Measurements from ENCODE around the gene NCKAP1. TPM values are rescaled to one million over a fixed set of nuclear protein-coding genes. Genes with fewer than 3 reads are reported as not detected.
"Not testable (repeated sequence)": the region's sequence is repeated elsewhere in the genome, so short reads cannot be mapped to it uniquely, and the experiment has no call there.

NCKAP1 gene
- total RNA-seq, 1 donor from 2014 or later: 97.3 TPM

DNA sequence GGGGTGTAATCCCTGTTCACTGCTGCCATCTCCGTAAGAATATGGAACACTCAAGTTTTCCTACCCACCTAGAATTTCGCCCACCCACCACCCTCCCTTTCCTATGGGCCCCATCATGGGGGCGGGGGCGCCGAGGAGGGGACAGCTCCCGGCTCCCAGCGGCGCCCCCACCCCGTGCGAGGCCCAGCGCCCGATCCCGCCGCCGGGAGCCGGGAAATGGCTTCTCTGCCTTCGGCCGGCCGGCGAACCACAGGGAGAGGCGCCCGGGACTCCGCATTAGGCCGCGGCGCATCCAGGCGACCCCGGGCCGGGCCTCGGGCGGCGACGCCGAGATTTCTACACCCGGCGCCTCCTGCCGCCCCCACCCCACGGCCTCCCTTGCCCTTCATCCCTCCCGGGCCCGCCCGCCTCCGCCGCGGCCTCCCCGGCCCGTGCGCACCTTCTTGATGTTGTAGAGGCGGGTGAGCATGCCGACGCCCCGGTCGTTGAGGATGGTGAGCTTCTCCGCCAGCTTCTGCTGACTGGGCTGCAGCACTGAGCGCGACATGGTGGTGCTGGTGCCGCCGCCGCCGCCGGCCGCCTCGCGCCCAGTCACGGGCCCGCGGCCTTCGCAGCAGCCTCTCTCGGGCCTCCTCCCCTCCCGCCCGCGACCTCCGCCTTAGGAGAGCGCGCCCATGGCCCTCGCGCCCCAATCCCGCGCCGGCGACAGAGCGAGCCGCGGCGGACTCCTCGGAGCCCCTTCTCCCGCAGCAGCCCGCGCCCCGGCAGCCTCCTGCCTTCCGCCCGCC is 510 bp downstream of the NCKAP1 start:
- peak; percentile 6 to 48 for DNase-seq (ENCODE audit: low read depth in 2 of 2)

DNA sequence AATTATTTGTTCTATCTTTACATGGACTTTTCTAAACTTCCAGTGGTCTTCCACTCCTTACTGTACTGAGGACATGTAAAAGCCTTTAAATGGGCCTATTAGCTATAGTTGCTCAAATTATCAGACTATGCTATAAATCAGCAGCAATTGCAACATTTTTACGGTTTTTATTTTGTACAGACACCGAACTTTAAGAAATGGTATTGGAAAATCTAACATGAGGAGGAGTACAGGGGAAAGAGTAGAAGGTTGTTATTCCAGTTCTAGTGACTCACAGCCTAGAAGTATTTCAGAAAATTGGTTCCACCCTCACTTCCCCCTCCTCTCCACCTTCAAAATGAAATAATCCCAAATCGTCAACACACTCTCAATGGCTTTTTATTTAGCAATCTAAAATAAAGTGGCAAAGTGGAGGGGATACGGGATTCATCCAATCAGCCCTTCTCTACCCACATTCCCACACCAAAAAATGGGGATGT is 1.1 kb downstream of the NCKAP1 start:
- DNase-seq (ENCODE audit: low read depth in 2 of 2): peak in 1 of 2 donors; percentile 57

DNA sequence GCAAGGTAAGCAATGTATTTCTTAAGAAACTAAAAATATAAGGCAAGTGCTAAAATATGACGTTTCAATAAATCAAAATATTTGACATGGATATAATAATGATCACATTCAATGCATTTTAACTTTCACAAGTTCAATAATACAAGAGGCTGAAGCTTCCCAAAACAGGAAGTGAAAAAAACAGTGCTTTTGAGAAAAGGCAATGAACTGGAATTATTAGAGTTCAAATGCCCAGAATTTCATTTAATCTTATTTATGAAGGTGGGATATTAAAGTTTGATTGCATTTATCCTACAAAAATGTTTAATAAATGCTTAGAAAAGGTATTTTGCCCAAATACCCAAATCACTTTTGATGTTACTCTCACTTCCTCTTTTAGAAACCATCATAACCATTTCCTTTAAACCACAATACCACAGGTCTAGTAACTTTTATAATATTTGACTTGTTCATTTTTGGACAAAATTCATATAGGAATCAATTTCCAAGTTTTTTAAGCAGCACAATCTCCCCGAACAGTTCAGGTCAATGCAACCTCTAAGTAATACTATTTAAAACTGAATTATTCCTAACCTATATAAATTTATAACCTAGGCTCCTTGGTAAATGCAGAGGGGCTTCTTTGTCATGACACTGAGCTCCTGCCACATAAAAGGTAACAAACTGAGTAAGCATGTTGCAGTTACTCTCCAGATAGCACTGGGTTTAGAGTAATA is 2.1 kb downstream of the NCKAP1 start:
- no peak for DNase-seq (ENCODE audit: low read depth in 2 of 2)

DNA sequence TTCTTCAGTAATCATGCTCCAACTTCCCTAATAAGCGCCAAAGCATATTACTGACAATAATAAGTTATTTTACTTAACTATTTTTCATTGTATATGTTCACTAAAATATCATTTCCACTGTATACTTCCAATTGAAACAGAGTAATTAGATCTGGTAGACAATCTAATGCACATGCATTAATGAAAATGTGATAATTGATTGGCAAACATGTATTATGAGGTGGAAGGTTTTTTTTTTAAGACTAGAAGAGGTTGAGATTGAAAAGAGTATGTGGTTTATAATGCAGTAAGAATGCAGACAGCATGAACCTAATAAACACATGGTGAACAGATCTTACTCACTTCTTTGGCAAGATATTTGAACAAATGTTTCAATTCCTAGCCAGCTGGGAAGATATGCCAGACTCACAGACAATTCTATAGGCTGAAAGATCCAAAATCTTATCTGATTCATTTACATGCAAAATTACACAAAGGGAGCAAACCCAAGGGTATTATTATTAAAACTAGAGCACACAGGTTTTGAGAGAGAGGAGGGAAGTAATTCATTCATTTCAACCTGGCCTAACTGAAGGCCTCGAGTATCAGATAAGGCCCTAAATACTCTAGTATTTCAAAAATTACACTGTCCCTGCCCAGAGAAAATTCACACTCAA is 2.8 kb downstream of the NCKAP1 start:
- DNase-seq (ENCODE audit: low read depth in 2 of 2): peak in 1 of 2 donors; percentile 15

DNA sequence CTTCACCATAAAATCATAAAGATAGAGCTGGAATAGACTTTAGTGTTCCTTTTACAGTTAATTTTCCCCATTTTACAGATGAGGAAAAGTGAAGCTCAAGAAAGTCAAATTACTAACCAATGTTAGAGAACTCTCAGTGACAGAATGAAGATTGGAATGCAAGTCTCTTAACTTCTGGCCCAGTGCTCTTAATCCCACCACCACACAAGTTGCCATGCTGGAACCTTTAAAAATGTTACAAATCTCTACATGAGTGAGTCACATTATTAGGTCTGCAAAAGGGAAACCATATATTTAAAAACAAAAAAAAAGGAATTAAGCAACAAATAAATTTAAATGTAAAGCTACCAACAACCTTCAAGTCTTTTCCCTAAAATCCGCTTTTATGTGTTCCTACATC is 3.5 kb downstream of the NCKAP1 start:
- no peak for DNase-seq (ENCODE audit: low read depth in 2 of 2)

DNA sequence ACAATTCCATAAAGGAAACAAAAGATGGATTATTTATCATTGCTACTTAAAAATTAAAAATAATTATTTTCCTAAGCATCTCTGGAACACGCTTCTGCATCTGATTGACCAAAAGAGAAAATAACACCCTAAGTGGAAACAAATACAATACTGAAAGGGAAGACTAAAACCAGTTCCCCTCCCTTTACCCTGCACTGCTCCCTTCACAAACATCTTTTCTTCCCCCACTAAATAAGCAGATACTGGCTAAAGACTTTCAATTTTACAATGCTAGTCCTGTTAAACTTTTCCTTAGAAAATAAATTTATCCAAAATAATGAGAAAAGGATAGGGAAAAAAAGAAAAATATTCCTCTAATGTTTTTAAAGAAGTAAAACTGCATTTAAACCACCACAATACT is 4.3 kb downstream of the NCKAP1 start:
- DNase-seq (ENCODE audit: low read depth in 2 of 2): no peak

DNA sequence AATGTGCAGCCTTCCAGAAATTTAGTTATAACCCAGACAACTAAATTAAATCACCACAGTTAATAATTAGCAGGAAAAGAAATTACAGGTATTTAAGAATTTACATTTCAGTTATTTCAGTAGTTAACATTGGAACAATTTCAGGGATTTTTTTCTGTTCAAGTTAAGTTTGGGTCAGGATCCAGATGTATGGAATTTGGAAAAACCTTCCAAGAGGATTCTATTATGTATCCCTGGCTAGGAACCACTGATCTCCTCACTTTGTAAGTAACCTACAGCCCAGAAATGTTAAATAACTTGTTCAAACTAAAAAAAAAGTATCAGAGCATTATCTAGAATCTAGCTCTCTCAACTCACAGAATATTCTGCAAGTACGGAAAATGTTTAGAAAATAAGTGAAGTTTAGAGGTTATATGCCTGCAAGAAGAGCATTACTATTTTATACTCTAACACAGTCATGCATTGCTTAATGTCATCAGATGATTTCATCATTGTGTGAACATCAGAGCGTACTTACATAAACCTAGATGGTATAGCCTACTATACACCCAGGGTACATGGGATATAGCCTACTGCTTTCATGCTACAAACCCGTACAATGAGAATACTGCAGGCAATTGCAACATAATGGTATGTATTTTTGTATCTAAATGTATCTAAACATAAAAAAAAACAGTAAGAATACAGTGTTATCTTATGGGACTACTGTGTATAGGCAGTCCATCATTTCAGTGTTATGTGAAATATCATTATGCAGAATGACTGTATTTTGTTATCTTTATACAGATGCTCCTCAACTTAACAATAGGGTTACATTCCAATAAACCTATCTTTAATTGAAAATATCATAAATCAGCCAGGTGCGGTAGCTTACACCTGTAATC is 6.1 kb downstream of the NCKAP1 start:
- DNase-seq (ENCODE audit: low read depth in 2 of 2): no peak

DNA sequence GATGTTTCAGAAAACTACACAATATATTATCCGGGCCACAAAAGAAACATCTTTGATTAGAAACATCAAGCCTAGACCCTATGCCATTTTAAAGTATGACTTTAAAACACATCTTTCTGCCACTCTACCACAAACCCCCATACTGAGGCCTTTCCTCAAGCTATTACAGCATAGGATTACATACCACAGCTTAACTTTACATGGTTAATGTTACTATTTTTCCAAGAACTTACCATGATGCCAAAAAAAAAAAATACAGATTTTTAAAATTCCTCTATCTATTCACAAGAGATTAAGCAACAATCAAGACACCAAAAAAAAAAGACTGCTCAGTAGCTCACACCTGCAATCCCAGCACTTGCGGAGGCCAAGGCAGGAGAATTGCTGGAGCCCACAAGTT is 9.0 kb downstream of the NCKAP1 start:
- DNase-seq (ENCODE audit: low read depth in 2 of 2): no peak

DNA sequence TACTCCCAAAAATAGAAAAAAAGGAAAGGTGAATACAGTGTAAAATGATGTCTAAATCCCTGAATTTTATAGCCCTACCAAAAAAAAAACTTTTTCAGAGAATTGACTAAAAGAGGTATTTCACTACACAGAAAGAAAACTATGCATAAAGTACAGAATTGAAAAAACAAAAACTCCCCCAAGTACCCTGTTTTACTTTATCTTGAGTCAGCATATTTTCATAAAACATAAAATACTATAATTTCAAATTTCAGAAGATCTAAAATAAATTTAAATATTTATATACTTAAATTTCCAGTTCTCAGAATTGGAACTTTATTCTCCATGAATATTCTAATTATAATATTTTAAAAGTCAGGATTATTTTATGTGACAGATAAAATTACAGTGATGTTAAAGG is 10.1 kb downstream of the NCKAP1 start:
- DNase-seq (ENCODE audit: low read depth in 2 of 2): no peak

DNA sequence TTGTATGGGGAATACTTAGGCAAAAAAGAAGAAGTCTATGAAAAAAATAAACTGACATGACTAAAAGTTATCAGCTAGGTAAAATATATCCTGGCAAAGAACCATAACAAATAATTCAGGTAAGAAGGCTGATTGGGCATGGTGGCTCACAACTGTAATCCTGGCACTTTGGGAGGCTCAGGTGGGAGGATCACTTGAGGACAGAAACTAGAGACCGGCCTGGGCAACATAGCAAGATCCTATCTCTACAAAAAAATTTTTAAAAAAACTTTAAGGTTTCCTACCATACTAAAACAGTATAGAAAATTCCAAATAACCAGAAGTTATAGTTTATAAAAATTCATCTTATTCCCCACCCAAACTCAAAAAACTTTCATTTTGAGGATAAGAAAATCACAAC is 10.8 kb downstream of the NCKAP1 start:
- no peak for DNase-seq (ENCODE audit: low read depth in 2 of 2)

DNA sequence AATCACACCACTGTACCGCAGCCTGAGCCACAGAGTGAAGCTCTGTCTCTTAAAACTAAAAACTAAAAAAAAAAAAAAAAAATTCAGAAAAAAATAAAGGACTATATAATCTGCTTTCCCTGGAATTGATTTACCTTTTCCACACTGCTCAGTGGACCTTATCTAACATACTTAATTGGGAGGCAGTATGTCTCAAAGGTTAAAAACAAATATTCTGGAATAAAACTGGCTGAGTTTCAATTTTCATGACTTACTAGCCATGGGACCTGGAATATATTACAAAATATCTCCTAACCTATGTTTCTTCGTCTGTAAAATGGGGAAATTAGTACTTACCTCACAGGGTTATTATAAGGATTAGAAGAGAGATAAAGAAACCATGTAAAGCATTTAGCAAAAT is 11.8 kb downstream of the NCKAP1 start:
- no peak for DNase-seq (ENCODE audit: low read depth in 2 of 2)

DNA sequence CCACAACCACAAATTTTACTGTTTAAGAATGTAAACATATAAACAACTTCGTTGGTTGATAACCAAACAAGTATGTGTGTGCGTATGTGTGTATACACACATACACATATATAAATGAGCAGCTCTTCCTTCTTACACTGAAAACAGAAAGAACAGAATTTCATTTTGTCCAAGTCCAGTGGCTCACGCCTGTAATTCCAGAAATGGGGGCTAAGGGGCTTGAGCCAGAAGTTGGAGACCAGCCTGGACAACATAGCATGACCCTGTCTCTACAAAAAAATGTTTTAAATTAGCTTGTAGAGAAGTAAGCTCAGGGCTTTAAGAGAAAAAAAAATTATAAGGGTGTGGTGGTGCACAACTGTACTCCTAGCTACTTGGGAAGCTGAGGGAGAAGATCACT is 12.3 kb downstream of the NCKAP1 start:
- no peak for DNase-seq (ENCODE audit: low read depth in 2 of 2)

DNA sequence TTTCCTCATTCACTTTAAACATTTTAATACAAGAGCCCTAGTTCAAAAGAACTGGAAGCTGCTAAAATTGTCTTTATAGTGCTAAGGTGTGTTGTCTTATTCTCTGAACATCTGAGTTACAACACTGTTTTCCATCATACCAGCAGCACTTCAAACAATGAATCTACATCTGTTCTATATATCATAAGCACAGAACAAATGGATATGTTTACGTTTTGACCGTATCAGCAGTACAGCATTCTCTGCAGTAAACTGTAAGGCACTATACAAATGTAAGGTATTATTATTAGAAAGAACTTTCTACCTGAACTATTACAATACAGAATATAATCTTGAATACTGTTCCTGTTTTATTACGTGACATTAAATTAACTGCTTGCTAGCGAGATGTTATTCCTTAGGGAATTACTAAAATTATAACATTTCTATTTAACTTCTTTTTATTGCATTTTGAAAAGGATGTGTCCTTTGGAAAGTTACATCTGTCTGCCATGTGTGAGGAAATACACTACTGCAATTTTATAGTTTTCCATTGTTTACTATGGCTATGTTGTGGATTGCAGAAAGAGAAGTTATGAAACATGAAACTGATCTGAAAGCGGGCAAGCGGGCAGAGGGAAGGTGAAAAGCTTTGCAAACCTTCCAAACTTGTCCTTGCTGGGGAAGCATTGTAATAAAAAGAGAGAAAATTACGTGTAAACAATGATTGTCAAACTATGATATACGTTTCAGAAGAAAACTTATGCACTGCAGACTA is 13.7 kb downstream of the NCKAP1 start:
- DNase-seq (ENCODE audit: low read depth in 2 of 2): peak; percentile 24 to 50

DNA sequence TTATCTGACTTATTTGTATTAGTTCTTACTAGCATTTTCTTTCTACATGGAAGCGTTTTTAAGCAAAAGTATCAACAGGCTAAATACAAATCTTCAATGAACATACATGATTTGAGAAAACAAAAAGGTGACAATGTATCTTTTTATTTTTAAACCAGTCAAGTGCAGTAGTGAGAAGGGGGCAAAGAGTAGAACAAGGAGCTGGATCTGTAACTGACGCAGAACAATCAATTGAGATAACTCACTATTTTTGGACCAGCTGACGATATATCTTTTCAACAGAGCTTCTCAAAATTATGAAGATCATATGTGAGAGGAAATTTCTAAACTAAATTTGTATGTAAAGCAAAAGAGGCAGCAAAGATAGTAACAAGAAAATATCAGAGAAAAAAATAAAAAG is 15.5 kb downstream of the NCKAP1 start:
- no peak for DNase-seq (ENCODE audit: low read depth in 2 of 2)

DNA sequence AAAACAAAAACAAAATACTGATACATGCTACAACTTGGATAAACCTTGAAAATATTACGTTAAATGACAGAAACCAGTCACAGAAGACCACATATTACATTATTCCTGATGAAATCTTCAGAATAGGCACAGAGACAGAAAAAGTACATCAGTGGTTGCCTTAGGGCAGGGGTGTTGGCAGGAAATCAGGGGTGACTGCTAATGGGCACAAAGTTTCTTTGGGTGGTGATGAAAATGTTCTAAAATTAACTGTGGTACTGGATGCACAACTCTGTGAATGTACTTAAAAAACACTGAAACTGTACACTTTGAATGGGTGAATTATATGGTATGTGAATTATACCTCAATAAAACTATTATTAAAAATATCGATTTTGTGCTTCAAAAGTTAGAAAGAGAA is 16.6 kb downstream of the NCKAP1 start:
- no peak for DNase-seq (ENCODE audit: low read depth in 2 of 2)

DNA sequence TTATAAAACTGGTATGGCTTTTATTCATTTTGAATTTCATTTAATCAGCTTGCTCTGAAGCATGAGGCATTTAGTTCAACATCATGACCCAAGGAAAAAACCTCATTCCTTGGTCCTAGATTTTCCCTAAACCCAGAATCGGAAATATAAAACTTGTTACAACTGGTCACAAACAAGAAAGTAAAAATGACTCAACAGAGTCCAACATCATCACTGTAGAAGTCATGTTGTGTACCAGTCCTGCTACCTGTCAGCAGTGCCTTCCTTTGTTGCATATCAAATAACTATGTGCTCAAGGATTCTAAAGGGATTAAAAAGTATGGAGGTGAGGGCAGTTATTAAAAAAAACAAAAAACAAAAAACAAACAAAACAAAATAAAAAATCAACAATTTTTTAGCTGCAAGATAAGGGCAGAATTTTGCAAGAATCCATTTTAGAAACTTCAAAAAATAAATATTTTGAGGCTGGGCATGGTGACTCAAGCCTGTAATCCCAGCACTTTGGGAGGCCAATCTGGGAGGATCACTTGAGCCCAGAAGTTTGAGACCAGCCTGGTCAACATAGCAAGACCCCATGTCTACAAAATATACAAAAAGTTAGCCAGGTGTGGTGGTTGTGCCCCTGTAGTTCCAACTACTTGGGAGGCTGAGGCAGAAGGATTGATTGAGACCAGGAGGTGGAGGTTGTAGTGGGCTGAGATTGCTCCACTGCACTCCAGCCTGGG is 18.4 kb downstream of the NCKAP1 start:
- no peak for DNase-seq (ENCODE audit: low read depth in 2 of 2)

DNA sequence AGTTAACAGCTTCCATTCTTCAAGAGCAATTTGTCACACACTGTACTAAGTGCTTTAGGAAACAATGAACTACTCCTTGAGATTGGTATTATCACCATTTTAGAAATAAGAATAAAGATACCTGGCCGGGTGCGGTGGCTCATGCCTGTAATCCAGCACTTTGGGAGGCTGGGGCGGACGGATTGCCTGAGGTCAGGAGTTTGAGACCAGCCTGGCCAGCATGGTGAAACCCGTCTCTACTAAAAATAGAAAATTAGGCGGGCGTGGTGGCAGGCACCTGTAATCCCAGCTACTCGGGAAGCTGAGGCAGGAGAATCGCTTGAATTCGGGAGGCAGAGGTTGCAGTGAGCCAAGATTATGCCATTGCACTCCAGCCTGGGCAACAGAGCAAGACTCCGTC is 20.4 kb downstream of the NCKAP1 start:
- not testable (repeated sequence) for DNase-seq (ENCODE audit: low read depth in 2 of 2)

DNA sequence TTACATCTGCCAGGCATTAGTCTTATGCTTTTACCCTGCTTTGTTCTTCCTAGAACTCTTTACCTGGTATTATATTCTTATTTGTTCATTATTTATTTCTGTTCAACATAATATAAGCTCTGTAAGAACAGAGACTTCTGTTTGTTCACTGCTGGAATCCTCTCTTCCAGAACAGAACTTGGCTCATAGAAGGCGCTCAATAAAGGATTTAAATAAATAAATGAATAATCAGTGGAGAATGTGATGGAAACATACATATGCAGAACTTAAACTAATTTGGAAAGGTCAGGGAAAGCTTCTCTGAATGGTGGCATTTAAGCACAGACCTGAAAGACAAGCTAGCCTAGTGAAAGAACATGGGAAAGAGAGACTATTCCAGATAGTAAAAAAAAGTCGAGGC is 24.3 kb downstream of the NCKAP1 start:
- no peak for DNase-seq (ENCODE audit: low read depth in 2 of 2)

DNA sequence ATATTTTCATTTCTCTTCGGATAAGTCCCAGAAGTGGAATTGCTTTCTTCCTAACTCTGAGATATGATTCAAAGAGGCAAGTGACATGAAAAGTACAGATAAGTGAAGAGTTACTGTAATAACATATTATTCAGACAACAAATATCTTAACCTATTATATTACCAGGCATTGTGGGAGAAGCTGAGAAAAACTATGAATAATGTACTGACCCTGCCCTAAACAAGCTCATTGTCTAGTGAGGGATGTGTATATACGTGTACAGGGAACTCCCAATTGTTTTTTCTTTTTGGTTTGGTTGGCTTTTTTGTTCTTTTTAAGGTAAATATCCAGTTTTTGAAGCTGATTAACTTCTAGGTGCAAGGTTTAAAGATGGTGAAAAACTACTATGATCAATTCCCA is 26.5 kb downstream of the NCKAP1 start:
- DNase-seq (ENCODE audit: low read depth in 2 of 2): no peak

DNA sequence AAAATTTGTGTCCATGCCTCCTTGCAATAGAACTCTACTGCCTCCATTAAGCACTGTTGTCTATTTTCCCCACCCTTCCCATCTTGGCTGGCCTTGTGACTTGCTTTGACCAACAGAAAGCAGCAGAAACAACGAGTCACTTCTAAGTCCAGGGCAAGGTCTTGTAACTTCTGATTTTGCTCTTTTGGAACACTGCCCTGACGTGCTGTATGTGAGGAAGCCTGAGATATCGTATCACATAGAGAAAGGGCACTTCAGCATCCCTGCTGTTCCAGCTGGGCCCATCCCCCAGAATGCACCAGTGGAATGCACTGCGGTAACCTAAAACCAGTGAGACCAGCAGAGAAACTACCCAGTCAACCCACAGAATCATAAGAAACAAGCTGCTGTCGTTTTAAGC is 28.1 kb downstream of the NCKAP1 start:
- DNase-seq (ENCODE audit: low read depth in 2 of 2): peak in 1 of 2 donors; percentile 19
